ENCODE measurements around the gene CRIP1. TPM values are rescaled to one million over a fixed set of nuclear protein-coding genes. Genes with fewer than 3 reads are reported as not detected.

The CRIP1 gene
- total and polyA plus RNA-seq, 4 experiments from 2014 or later: 276 to 2,028 (median 865) TPM

DNA sequence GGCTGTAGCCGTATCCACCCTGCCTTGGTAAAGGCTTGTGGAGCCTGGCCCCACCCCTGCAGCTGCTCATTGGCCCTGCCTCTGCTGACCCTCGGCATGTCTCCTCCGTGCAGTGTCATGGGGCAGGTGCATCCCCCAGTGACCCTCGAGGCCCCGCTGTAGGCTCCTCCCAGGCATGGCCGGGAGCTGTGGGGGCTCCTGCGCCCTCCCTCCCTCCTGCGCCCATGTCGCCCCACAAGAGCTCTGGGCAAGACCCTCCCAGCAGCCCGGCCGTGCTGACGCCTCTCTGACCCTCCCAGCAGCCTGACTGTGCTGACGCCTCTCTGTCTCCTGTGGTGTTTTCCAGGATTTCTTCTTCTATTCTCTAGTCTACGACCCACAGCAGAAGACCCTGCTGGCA is 32.8 kb upstream of the CRIP1 start:
- H3K4me1 ChIP-seq (ENCODE audit: insufficient read depth, low read length): no peaks in the 10 kb centered on the region
- no peaks in the 10 kb centered on the region for H3K4me1 Mint-ChIP-seq
- no peaks in the 10 kb centered on the region for H3K9me3 ChIP-seq (ENCODE audit: control insufficient read depth in 1 of 2, low read length in 2 of 2)
- H3K27ac Mint-ChIP-seq: no peak overlapping the region
- H3K27ac ChIP-seq (ENCODE audit: low read depth, low read length): no peak overlapping the region
- H3K9me3 Mint-ChIP-seq: no peaks in the 10 kb centered on the region
- H3K27me3 Mint-ChIP-seq: no peaks in the 10 kb centered on the region
- H3K4me3 ChIP-seq (ENCODE audit: low read length in 2 of 2): no peak overlapping the region
- no peak for DNase-seq
- intact Hi-C loops (cut with micrococcal nuclease): no loop called here
- POLR2A ChIA-PET (ENCODE audit: partially characterized antibody): no interaction called here
- peaks cover 4 to 21% of the 10 kb centered on the region in 2 donors for H3K36me3 Mint-ChIP-seq
- CTCF ChIA-PET (ENCODE audit: partially characterized antibody): interaction anchor here (0.8 to 1.3 kb wide), 2 partner anchors 27 to 36 kb away, joined by 4 read pairs; no protein-coding TSS in a partner anchor
- H3K36me3 ChIP-seq (ENCODE audit: insufficient read depth, low read length): peaks cover 17% of the 10 kb centered on the region
- no peak overlapping the region for H3K4me3 Mint-ChIP-seq
- no peaks in the 10 kb centered on the region for H3K27me3 ChIP-seq (ENCODE audit: insufficient read depth, low read length)

DNA sequence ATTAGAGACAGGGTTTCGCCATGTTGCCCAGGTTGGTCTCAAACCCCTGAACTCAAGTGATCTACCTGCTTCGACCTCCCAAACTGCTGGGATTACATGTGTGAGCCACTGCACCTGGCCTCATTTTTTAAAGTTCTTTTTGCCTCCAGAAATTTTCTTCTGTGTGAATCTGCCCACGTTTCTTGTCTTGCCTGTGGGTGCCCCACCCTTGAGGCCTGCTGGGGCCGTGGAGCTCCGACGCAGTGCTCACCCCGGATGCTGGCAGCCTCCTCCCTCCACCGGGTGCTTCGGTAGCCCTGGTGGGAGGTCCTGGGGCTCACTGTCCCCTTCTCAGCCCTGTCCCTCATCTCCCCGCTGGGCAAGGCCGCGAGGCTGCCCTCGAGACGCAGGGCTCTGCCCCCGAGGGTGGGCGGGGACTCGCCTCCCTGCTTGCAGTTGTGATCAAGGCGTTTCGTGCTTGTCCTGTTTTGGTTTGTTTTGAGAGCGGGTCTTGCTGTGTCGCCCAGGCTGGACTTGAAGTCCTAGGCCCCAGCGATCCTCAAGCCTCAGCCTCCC is 31.5 kb upstream of the CRIP1 start:
- Mint-ChIP-seq H3K4me3 (no peak overlapping the region), H3K27me3 (no peaks in the 10 kb centered on the region), H3K4me1 (no peaks in the 10 kb centered on the region), H3K36me3 (peaks cover 4 to 21% of the 10 kb centered on the region in 2 donors), H3K9me3 (no peaks in the 10 kb centered on the region), H3K27ac (peak overlapping the region in 1 of 7 donors; percentile 30)
- no peaks in the 10 kb centered on the region for H3K9me3 ChIP-seq (ENCODE audit: control insufficient read depth in 1 of 2, low read length in 2 of 2)
- DNase-seq: peak in 1 of 5 donors; percentile 7
- H3K27me3 ChIP-seq (ENCODE audit: insufficient read depth, low read length): no peaks in the 10 kb centered on the region
- peaks cover 17% of the 10 kb centered on the region for H3K36me3 ChIP-seq (ENCODE audit: insufficient read depth, low read length)
- H3K27ac ChIP-seq (ENCODE audit: low read depth, low read length): no peak overlapping the region
- ChIA-PET POLR2A (ENCODE audit: partially characterized antibody) (no interaction called here), CTCF (ENCODE audit: partially characterized antibody) (no interaction called here)
- intact Hi-C loops (cut with micrococcal nuclease): no loop called here
- H3K4me3 ChIP-seq (ENCODE audit: low read length in 2 of 2): no peak overlapping the region
- no peaks in the 10 kb centered on the region for H3K4me1 ChIP-seq (ENCODE audit: insufficient read depth, low read length)

DNA sequence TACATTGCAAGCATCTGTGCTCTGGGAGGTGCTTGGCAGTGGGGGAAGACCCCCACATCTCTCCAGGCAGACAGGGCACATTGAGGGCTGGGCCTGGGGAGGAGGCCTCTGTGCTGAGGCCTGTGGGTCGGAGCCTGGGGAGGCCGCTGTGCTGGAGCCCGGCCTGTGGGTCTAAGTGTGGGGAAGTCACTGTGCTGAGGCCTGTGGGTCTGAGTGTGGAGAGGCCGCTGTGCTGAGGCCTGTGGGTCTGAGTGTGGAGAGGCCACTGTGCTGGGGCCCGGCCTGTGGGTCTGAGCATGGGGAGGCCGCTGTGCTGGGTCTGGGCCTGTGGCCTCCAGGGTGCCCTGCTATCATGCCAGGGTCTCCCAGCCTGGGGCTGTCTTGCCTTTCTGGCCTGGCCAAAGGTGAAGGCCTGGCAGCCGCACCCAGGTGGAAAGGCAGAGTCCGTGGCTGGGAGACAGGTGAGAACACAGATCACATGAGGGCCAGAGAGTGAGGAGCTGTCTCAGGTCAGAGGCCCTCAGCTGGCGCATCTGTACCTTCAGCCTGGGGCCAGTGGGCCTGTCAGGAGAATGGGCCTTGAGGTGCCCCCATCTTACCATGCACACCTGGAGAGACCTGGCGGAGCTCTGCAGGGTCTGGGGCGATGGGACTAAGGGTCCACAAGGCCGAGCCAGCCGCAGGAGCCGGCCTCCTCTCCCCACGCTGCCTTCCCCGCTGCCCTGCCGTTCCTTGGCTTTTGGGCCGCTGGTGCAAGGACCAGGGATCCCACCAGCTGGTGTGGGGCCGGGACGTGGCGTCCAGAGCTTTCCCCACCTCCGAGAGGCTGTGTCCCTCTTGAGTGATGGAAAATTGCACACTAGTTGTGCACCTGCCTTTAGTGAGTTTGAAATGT is 30.7 kb upstream of the CRIP1 start:
- no peaks in the 10 kb centered on the region for H3K4me1 ChIP-seq (ENCODE audit: insufficient read depth, low read length)
- peak overlapping the region in 1 of 7 donors; percentile 30 for H3K27ac Mint-ChIP-seq
- no peaks in the 10 kb centered on the region for H3K9me3 ChIP-seq (ENCODE audit: control insufficient read depth in 1 of 2, low read length in 2 of 2)
- DNase-seq: peak in 1 of 5 donors; percentile 28
- no peaks in the 10 kb centered on the region for H3K9me3 Mint-ChIP-seq
- H3K36me3 ChIP-seq (ENCODE audit: insufficient read depth, low read length): peaks cover 12% of the 10 kb centered on the region
- POLR2A ChIA-PET (ENCODE audit: partially characterized antibody): interaction anchor here (0.9 kb wide), 1 partner anchor 25 kb away, joined by 3 read pairs; no protein-coding TSS in a partner anchor
- no peak overlapping the region for H3K27ac ChIP-seq (ENCODE audit: low read depth, low read length)
- H3K4me3 ChIP-seq (ENCODE audit: low read length in 2 of 2): no peak overlapping the region
- H3K36me3 Mint-ChIP-seq: peaks cover 4 to 24% of the 10 kb centered on the region in 2 donors
- H3K27me3 ChIP-seq (ENCODE audit: insufficient read depth, low read length): no peaks in the 10 kb centered on the region
- no peak overlapping the region for H3K4me3 Mint-ChIP-seq
- CTCF ChIA-PET (ENCODE audit: partially characterized antibody): interaction anchor here (1.1 to 1.2 kb wide), 2 partner anchors 9 to 34 kb away, joined by 3 read pairs; no protein-coding TSS in a partner anchor
- intact Hi-C loops (cut with micrococcal nuclease): no loop called here
- no peaks in the 10 kb centered on the region for H3K27me3 Mint-ChIP-seq
- H3K4me1 Mint-ChIP-seq: no peaks in the 10 kb centered on the region

DNA sequence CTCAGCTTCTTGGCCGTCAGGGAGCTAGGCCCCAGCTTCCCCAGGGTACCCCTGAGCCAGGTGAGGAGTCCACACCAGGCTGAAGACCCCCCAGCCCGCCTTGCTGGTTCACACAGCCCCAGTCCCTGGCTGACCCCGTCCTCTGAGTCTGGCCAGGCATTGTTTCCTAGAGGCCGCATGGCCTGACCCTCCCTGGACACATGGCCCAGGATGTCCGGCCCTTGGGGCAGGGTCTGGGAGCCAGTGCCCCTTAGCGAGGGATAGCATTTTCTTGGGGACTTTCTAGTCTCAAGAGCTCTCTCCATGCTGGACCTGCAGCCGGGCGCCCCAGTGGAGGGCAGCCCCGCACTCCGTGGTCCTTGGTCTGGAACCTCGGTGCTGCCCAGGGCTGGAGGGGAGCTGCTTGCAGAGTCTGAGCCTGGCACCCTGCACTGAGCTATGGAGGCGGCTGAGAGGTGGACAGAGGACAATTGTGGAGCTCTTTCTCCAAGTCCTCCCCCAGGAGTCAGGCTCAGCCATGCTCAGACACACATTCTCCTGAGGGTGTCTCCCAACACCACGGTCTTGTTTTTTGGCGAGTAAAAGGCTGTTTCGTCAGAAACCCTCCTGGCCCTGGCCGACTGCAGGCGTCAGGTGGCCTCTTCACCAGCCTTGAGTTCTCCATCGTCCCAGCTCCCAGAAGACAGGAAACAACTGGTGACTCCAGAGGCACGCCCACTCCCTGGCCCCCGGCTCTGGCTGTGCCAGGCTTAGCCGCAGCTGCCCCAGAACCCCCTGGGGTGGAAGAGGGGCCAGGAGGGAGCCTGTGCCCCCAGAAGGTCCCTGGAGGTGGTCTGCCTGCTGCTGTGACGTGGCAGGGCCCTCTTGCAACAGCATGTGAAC is 29.7 kb upstream of the CRIP1 start:
- Mint-ChIP-seq H3K4me1 (no peaks in the 10 kb centered on the region), H3K4me3 (no peak overlapping the region), H3K36me3 (peaks cover 4 to 30% of the 10 kb centered on the region in 2 donors), H3K27me3 (no peaks in the 10 kb centered on the region), H3K9me3 (peaks cover 0 to 2% (median 0%) of the 10 kb centered on the region in 8 donors), H3K27ac (no peak overlapping the region)
- no peak overlapping the region for H3K27ac ChIP-seq (ENCODE audit: low read depth, low read length)
- no peaks in the 10 kb centered on the region for H3K4me1 ChIP-seq (ENCODE audit: insufficient read depth, low read length)
- POLR2A ChIA-PET (ENCODE audit: partially characterized antibody): interaction anchor here (0.9 to 1.6 kb wide), 3 partner anchors 17 to 34 kb away, joined by 3 to 4 read pairs (median 4); partner anchors contain the start of gene TEDC1
- CTCF ChIA-PET (ENCODE audit: partially characterized antibody): interaction anchor here (0.7 to 1.2 kb wide), 4 partner anchors 10 to 33 kb away, joined by 3 read pairs; no protein-coding TSS in a partner anchor
- no peaks in the 10 kb centered on the region for H3K27me3 ChIP-seq (ENCODE audit: insufficient read depth, low read length)
- no peak overlapping the region for H3K4me3 ChIP-seq (ENCODE audit: low read length in 2 of 2)
- peaks cover 13% of the 10 kb centered on the region for H3K36me3 ChIP-seq (ENCODE audit: insufficient read depth, low read length)
- H3K9me3 ChIP-seq (ENCODE audit: control insufficient read depth in 1 of 2, low read length in 2 of 2): no peaks in the 10 kb centered on the region
- DNase-seq: peak in 1 of 5 donors; percentile 19
- intact Hi-C loops (cut with micrococcal nuclease): no loop called here

DNA sequence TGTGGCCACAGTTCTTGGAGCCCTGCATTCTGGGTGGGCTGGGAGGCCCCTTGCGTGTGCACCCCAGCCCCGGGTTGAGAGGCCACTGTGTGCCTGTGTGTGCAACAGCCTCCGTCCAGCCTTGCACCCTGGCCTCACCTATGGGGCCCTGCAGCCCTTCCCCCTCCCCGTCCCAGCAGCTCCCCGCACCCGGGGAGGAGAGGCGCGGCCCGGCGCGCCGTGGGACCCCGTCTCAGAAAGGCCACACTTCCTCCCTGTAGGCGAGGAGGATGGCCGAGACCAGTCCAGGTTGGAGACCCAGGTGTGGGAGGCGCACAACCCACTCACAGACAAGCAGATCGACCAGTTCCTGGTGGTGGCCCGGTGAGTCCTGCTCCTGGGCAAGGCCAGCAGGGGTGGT is 28.7 kb upstream of the CRIP1 start:
- no peaks in the 10 kb centered on the region for H3K27me3 ChIP-seq (ENCODE audit: insufficient read depth, low read length)
- H3K4me1 ChIP-seq (ENCODE audit: insufficient read depth, low read length): no peaks in the 10 kb centered on the region
- Mint-ChIP-seq H3K9me3 (peaks cover 0 to 2% (median 0%) of the 10 kb centered on the region in 8 donors), H3K27me3 (no peaks in the 10 kb centered on the region), H3K27ac (no peak overlapping the region), H3K4me3 (no peak overlapping the region), H3K36me3 (peaks cover 0 to 27% of the 10 kb centered on the region in 2 donors), H3K4me1 (no peaks in the 10 kb centered on the region)
- H3K4me3 ChIP-seq (ENCODE audit: low read length in 2 of 2): no peak overlapping the region
- CTCF ChIA-PET (ENCODE audit: partially characterized antibody): interaction anchor here (0.9 kb wide), 1 partner anchor 32 kb away, joined by 3 read pairs; no protein-coding TSS in a partner anchor
- POLR2A ChIA-PET (ENCODE audit: partially characterized antibody): interaction anchor here (1.6 kb wide), 1 partner anchor 33 kb away, joined by 4 read pairs; the partner anchor contains the start of gene TEDC1
- peaks cover 13% of the 10 kb centered on the region for H3K36me3 ChIP-seq (ENCODE audit: insufficient read depth, low read length)
- no peak overlapping the region for H3K27ac ChIP-seq (ENCODE audit: low read depth, low read length)
- no peaks in the 10 kb centered on the region for H3K9me3 ChIP-seq (ENCODE audit: control insufficient read depth in 1 of 2, low read length in 2 of 2)
- intact Hi-C loops (cut with micrococcal nuclease): no loop called here
- no peak for DNase-seq

DNA sequence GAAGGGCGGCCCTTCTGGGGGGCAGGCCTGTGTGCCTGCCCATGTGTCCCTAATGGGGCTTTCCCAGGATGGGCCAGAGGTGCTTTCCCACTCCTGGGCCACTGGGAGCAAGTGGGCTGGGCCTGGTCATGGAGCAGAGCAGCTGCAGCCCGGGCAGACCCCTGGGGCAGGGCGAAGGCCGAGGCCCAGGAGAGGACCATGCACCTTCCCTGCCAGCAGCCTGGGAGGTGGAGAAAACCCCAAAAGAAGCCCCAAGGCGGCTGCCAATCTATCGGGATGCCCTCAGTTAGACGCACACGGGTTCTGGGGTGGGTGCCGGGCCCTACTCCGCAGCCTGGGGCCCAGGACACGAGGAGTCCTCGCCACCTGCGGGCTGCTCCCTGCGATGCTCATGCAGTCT is 28.1 kb upstream of the CRIP1 start:
- Histone ChIP-seq H3K4me3 (ENCODE audit: low read length in 2 of 2) (no peak overlapping the region), H3K9me3 (ENCODE audit: control insufficient read depth in 1 of 2, low read length in 2 of 2) (no peaks in the 10 kb centered on the region), H3K36me3 (ENCODE audit: insufficient read depth, low read length) (peaks cover 13% of the 10 kb centered on the region), H3K27me3 (ENCODE audit: insufficient read depth, low read length) (no peaks in the 10 kb centered on the region), H3K4me1 (ENCODE audit: insufficient read depth, low read length) (no peaks in the 10 kb centered on the region), H3K27ac (ENCODE audit: low read depth, low read length) (no peak overlapping the region)
- intact Hi-C loops (cut with micrococcal nuclease): no loop called here
- DNase-seq: no peak
- ChIA-PET CTCF (ENCODE audit: partially characterized antibody) (no interaction called here), POLR2A (ENCODE audit: partially characterized antibody) (no interaction called here)
- H3K36me3 Mint-ChIP-seq: peaks cover 0 to 26% of the 10 kb centered on the region in 2 donors
- H3K27me3 Mint-ChIP-seq: no peaks in the 10 kb centered on the region
- H3K4me3 Mint-ChIP-seq: no peak overlapping the region
- no peaks in the 10 kb centered on the region for H3K4me1 Mint-ChIP-seq
- H3K9me3 Mint-ChIP-seq: peaks cover 0 to 2% (median 0%) of the 10 kb centered on the region in 8 donors
- no peak overlapping the region for H3K27ac Mint-ChIP-seq
